ENCODE results near the gene PPM1N. TPM values are rescaled to one million over a fixed set of nuclear protein-coding genes. Genes with fewer than 3 reads are reported as not detected.
A peak's percentile ranks its signal among the peaks of the same experiment; 100 is the strongest.

The PPM1N gene
- total and polyA plus RNA-seq, 2 of the 13 experiments (the other 11 are each of a cell fraction or from before 2014, with no cell fraction given), result 0.31 to 1.8 TPM

DNA sequence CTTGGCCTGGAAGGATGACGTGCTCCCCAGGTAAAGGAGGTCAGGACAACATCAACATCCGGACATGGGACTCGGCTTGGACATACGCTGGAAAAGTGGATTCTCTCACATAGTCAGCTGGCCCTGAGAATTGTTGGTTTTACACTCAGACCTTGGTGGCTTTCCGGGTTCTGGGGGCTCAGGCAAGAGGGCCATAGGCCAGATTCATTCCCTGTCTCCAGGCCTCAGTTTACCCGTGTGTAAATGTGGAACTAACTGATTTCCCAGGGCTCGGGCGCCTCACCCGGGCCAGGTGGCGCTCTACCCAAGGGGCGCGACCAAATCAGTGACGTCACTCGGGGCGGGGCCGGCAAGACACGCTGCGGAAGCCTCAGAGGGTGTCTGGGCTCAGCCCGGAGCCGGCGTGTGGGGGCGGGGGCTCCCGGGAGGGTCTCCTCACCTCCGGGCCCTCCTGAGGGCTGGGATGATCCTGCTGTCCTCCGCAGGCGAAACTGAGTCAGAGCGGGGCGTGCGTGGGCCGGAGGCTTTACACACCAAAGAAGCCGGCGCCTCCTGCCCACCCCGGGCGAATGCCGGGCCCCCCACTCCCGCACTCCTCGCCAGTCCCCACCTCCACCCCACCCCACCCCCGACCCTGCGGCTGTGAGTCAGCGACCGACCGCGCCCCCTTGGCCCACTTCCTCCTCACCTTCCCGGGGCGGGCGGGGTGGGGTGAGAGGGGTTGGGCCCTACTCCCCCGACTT lies 8.2 kb downstream of the PPM1N start (continued):
- TF ChIP-seq, protein P1, sequence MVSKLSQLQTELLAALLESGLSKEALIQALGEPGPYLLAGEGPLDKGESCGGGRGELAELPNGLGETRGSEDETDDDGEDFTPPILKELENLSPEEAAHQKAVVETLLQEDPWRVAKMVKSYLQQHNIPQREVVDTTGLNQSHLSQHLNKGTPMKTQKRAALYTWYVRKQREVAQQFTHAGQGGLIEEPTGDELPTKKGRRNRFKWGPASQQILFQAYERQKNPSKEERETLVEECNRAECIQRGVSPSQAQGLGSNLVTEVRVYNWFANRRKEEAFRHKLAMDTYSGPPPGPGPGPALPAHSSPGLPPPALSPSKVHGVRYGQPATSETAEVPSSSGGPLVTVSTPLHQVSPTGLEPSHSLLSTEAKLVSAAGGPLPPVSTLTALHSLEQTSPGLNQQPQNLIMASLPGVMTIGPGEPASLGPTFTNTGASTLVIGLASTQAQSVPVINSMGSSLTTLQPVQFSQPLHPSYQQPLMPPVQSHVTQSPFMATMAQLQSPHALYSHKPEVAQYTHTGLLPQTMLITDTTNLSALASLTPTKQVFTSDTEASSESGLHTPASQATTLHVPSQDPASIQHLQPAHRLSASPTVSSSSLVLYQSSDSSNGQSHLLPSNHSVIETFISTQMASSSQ (IDR thresholded peaks at IDR 0.05; ENCODE audit: low read depth), result no peak
- TF ChIP-seq, protein P1 (CRISPR knock-in tag; IDR thresholded peaks at IDR 0.05; ENCODE audit: borderline replicate concordance), result peak; percentile 8; the same call in 1 of the 2 replicates
- TF ChIP-seq ZSCAN21 (CRISPR knock-in tag; IDR thresholded peaks at IDR 0.05; ENCODE audit: borderline replicate concordance) (no peak), GTF2F1 (IDR thresholded peaks at IDR 0.05; ENCODE audit: low read length) (no peak), ZNF101 (CRISPR knock-in tag; IDR thresholded peaks at IDR 0.05; ENCODE audit: borderline replicate concordance, low read depth) (no peak), ZC3H13 (CRISPR knock-in tag; IDR thresholded peaks at IDR 0.05) (no peak), SMARCE1 (IDR thresholded peaks at IDR 0.05; ENCODE audit: borderline replicate concordance) (no peak), ZNF207 (IDR thresholded peaks at IDR 0.05; ENCODE audit: borderline replicate concordance) (no peak), ZNF263 (CRISPR knock-in tag; IDR thresholded peaks at IDR 0.05) (peak; percentile 15; the same call in 1 of the 2 replicates), SRF (IDR thresholded peaks at IDR 0.05; ENCODE audit: low read depth, low read length) (no peak), PLRG1 (conservative IDR thresholded peaks at IDR 0.05) (no peak), ZNF251 (CRISPR knock-in tag; IDR thresholded peaks at IDR 0.05) (no peak)
- TF ChIP-seq, protein P2, sequence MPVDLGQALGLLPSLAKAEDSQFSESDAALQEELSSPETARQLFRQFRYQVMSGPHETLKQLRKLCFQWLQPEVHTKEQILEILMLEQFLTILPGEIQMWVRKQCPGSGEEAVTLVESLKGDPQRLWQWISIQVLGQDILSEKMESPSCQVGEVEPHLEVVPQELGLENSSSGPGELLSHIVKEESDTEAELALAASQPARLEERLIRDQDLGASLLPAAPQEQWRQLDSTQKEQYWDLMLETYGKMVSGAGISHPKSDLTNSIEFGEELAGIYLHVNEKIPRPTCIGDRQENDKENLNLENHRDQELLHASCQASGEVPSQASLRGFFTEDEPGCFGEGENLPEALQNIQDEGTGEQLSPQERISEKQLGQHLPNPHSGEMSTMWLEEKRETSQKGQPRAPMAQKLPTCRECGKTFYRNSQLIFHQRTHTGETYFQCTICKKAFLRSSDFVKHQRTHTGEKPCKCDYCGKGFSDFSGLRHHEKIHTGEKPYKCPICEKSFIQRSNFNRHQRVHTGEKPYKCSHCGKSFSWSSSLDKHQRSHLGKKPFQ (CRISPR knock-in tag; IDR thresholded peaks at IDR 0.05; ENCODE audit: insufficient replicate concordance), result no peak
- TF ChIP-seq, protein P3, sequence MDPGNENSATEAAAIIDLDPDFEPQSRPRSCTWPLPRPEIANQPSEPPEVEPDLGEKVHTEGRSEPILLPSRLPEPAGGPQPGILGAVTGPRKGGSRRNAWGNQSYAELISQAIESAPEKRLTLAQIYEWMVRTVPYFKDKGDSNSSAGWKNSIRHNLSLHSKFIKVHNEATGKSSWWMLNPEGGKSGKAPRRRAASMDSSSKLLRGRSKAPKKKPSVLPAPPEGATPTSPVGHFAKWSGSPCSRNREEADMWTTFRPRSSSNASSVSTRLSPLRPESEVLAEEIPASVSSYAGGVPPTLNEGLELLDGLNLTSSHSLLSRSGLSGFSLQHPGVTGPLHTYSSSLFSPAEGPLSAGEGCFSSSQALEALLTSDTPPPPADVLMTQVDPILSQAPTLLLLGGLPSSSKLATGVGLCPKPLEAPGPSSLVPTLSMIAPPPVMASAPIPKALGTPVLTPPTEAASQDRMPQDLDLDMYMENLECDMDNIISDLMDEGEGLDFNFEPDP (CRISPR knock-in tag; conservative IDR thresholded peaks at IDR 0.05), result no peak
- TF ChIP-seq, protein P4, sequence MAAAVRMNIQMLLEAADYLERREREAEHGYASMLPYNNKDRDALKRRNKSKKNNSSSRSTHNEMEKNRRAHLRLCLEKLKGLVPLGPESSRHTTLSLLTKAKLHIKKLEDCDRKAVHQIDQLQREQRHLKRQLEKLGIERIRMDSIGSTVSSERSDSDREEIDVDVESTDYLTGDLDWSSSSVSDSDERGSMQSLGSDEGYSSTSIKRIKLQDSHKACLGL (CRISPR knock-in tag; IDR thresholded peaks at IDR 0.05), result 0 out of 2 replicates have a peak, but pooled peaks have one; percentile 30
- TF ChIP-seq, protein P5, sequence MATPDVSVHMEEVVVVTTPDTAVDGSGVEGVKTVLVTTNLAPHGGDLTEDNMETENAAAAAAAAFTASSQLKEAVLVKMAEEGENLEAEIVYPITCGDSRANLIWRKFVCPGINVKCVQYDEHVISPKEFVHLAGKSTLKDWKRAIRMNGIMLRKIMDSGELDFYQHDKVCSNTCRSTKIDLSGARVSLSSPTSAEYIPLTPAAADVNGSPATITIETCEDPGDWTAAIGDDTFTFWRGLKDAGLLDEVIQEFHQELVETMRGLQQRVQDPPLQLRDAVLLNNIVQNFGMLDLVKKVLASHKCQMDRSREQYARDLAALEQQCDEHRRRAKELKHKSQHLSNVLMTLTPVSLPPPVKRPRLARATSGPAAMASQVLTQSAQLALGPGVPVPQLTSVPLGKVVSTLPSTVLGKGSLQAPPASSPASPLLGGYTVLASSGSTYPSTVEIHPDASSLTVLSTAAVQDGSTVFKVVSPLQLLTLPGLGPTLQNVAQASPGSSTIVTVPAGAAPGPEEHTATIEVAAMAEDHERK (CRISPR knock-in tag; IDR thresholded peaks at IDR 0.05; ENCODE audit: low read depth), result no peak
